Activated naive CD4-positive, alpha-beta T cell (primary cell): ENCODE results near the gene NID1.
A peak's percentile ranks its signal among the peaks of the same experiment; 100 is the strongest.

ENCODE experiments used
- DNase-seq, 4 experiments: peaks; one replicate each; lab custom pipeline; 2025; lab: John Stamatoyannopoulos, UW

The NID1 gene, protein sequence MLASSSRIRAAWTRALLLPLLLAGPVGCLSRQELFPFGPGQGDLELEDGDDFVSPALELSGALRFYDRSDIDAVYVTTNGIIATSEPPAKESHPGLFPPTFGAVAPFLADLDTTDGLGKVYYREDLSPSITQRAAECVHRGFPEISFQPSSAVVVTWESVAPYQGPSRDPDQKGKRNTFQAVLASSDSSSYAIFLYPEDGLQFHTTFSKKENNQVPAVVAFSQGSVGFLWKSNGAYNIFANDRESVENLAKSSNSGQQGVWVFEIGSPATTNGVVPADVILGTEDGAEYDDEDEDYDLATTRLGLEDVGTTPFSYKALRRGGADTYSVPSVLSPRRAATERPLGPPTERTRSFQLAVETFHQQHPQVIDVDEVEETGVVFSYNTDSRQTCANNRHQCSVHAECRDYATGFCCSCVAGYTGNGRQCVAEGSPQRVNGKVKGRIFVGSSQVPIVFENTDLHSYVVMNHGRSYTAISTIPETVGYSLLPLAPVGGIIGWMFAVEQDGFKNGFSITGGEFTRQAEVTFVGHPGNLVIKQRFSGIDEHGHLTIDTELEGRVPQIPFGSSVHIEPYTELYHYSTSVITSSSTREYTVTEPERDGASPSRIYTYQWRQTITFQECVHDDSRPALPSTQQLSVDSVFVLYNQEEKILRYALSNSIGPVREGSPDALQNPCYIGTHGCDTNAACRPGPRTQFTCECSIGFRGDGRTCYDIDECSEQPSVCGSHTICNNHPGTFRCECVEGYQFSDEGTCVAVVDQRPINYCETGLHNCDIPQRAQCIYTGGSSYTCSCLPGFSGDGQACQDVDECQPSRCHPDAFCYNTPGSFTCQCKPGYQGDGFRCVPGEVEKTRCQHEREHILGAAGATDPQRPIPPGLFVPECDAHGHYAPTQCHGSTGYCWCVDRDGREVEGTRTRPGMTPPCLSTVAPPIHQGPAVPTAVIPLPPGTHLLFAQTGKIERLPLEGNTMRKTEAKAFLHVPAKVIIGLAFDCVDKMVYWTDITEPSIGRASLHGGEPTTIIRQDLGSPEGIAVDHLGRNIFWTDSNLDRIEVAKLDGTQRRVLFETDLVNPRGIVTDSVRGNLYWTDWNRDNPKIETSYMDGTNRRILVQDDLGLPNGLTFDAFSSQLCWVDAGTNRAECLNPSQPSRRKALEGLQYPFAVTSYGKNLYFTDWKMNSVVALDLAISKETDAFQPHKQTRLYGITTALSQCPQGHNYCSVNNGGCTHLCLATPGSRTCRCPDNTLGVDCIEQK

GRCh38 chr1:236064674-236065508 lies at the start of gene NID1:
Gene NID1, minus strand, starts transcription at chr1:236065090. Its CDS starts 11 bp downstream, at chr1:236065079.
- peak in 1 of 4 experiments; percentile 2 for DNase-seq

DNA sequence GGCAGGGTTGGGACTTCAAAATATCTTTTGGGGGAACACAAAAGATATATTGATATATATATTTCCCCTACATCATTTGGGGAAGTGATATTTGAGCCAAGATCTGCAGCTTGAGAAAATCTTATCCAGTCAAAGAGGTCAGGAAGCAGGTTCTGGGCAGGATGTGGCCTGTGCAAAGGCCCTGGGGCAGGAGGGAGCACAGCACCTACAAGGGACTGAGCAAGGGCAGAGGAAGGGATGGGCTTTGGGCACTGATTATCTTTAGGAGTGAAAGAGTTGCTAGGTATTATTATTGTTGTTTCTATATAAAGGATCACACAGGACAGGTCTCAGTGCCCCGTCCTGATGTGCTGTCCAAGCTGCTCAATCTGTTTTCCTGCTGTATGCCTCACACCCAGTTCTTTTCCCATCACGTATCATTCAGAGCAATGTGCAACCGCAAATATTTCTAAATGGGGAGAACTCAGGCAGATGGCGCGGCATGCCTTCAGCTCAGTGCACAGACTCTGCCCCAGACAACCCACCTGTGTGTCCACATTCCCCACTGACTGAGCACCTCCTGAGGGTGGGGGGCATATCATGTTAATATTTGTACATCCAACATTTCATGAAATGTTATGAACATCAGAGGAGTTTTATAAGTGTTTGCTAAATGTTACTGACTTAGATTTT lies 49.3 kb upstream of the NID1 start:
- DNase-seq: no peak

GRCh38 chr1:236113324-236114032 lies 48.6 kb upstream of the NID1 start:
- no peak for DNase-seq

GRCh38 chr1:236112332-236112627 lies 47.4 kb upstream of the NID1 start:
- no peak for DNase-seq

GRCh38 chr1:236111527-236112331 lies 46.8 kb upstream of the NID1 start:
- DNase-seq: no peak

DNA sequence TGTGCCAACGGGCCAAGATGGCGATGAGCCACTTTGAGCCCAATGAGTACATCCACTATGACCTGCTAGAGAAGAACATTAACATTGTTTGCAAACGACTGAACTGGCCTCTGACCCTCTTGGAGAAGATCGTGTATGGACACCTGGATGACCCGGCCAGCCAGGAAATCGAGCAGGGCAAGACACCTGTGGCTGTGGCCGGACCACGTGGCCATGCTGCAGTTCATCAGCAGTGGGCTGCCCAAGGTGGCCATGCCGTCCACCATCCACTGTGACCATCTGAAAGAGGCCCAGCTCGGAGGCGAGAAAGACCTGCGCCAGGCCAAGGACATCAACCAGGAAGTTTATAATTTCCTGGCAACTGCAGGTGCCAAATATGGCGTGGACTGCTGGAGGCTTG lies 45.2 kb upstream of the NID1 start:
- DNase-seq: no peak

- no peak for DNase-seq
Measured at GRCh38 chr1:236108027-236108648, 43.2 kb upstream of the NID1 start.

GRCh38 chr1:236107121-236107907 lies 42.4 kb upstream of the NID1 start:
- DNase-seq: no peak

- peak in 3 of 4 experiments; percentile 7 to 19 (median 14) for DNase-seq
Measured at GRCh38 chr1:236103646-236104218, 38.8 kb upstream of the NID1 start.

DNA sequence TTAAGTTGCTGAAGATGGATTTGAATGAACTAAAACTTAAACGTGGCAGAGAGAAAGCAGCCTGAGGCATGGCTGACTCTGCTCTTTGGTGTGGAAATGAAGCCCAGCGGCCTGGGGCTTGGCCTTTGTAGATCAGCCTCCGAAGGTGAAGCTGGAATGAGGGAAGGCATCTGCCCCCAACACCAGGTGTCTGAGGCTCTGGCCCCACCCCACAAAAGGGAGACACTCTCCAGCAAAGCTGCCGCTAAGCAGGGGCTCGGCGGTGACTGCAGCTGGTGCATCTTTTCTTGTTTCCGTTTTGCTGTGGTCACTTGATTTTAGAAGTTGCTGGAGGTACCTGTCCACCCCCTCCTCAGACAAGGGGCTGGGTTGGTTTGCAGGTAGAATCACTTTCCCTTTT lies 38.2 kb upstream of the NID1 start:
- DNase-seq: no peak

- DNase-seq: no peak
Measured at GRCh38 chr1:236102611-236103010, 37.7 kb upstream of the NID1 start.

DNA sequence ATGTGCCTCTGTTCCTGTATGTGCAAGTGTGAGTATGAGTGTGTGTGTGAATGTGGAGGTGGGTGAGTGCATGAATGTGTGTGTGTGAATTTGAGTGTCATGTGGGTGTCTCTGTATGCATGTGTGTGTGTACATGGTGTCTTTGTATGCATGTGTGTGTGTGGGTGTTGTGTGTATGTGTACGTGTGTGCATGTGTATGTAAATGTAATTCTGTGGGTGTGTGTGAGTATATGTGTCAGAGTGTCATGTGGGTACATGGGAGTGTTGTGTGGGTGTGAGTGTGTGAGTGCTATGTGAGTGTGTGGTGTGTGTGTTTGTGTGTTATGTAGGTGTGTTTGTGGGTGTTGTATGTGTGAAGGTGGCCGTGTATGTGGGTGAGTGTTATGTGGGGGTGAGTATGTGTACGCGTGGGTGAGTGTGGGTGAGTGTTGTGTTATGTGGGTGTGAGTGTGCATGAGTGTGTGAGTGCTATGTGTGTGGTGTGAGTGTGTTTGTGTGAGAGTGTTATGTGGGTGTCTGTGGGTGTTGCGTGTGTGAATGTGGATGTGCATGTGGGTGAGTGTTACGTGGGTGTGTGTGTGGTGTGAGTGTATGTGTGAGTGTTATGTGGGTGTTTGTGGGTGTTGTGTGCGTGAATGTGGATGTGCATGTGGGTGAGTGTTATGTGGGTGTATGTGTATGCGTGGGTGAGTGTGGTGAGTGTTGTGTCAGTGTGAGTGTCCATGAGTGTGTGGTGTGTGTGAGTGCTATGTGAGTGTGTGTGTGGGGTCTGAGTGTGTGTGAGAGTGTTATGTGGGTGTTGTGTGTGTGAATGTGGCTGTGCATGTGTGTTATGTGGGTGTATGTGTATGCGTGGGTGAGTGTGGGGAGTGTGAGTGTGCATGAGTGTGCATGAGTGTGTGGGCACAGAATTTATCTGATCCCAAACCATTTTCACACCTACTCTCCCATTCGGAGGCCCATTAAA lies 36.6 kb upstream of the NID1 start:
- DNase-seq: no peak

GRCh38 chr1:236100799-236101198 lies 35.9 kb upstream of the NID1 start:
- DNase-seq: no peak

DNA sequence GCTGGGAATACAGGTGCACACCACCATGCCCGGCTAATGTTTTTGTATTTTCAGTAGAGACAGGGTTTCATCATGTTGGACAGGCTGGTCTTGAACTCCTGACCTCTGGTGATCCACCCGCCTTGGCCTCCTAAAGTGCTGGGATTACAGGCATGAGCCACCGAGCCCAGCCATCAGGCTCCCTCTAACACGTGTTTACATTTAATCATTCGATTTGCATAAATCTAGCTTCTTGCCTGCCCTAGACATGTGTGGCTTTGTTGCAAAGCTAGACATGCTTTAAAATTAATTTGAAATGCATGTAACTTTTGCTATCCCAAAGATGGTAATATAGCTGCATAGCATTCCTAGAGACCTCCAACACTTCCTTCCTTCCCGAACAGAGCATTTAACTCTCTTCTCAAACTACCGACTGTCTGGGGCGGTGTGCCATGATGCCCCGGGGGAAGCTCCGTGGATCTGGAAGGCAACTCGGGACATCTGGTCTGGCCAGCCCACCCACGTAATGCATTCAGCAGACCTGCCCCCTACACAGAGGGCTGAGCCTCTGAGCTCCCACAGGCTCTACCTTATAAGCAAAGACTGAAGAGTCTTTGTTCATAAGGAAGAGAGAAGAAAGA lies 34.6 kb upstream of the NID1 start:
- DNase-seq: no peak

- no peak for DNase-seq
Measured at GRCh38 chr1:236098267-236098666, 33.4 kb upstream of the NID1 start.
